Body of pancreas (tissue), 4 donors: ENCODE data around the gene LYPD1. TPM values are rescaled to one million over a fixed set of nuclear protein-coding genes. Genes with fewer than 3 reads are reported as not detected.
A peak's percentile ranks its signal among the peaks of the same experiment; 100 is the strongest.

Experiments
- ATAC-seq: fragments of 150-250 bp; one replicate; pipeline ENCODE4 v1.9.1; 2016
- DNase-seq, 4 donors: peaks; one replicate each; pipeline ENCODE4 v3.0.0-alpha.2; 2019
- H3K27ac ChIP-seq, 4 donors: fragments of 200-600 bp; sonication (generic); 1 replicate in 3 of 4; 2 replicates in 1 of 4; pipeline versions ENCODE4 v1.5.1 to v1.6.1; 2016 to 2019; ENCODE audit warnings: mild to moderate bottlenecking in 1 of 4, mixed read lengths in 1 of 4, moderate library complexity in 1 of 4
- H3K27me3 ChIP-seq, 2 donors: fragments of 200-600 bp; sonication (generic); one replicate each; pipeline ENCODE4 v1.6.0; 2016; ENCODE audit warnings: mild to moderate bottlenecking in 1 of 2
- H3K36me3 ChIP-seq, 2 donors: fragments of 200-600 bp; sonication (generic); replicated peaks in 1 of 2; 2 replicates each; pipeline ENCODE4 v1.5.1; 2016; ENCODE audit warnings: low read depth in 2 of 2; ENCODE audit not compliant: insufficient read depth in 1 of 2
- H3K4me1 ChIP-seq: fragments of 200-600 bp; sonication (generic); one replicate; pipeline ENCODE4 v1.6.0; 2016
- H3K4me3 ChIP-seq, 2 donors: fragments of 200-600 bp; sonication (generic); 1 replicate in 1 of 2; 2 replicates in 1 of 2; pipeline ENCODE4 v1.5.1; 2016 to 2019
- H3K9me3 ChIP-seq, 3 donors: fragments of 200-600 bp; sonication (generic); 1 replicate in 2 of 3; 2 replicates in 1 of 3; pipeline ENCODE4 v1.5.1; 2016
- CTCF ChIP-seq, 7 experiments: fragments of 450-650 bp in 4 of 7; fragments of 200-600 bp in 3 of 7; sonication (generic) in 3 of 7; IDR thresholded peaks; one replicate each; pipeline ENCODE4 v1.5.1; 2016 to 2019; ENCODE audit warnings: antibody characterized with exemption in 7 of 7
- POLR2A ChIP-seq, 3 donors: fragments of 450-650 bp; IDR thresholded peaks; one replicate each; pipeline ENCODE4 v1.6.1; 2016; ENCODE audit warnings: antibody characterized with exemption in 3 of 3, mild to moderate bottlenecking in 2 of 3
- WGBS, 2 donors: methylation state at CpG; one replicate each; pipeline ENCODE4 v1.1.5; 2017; 5-methylcytosine and 5-hydroxymethylcytosine counted together
- intact Hi-C: fragments of 100-400 bp; cut with DNase I; formaldehyde crosslinking; loops from one replicate; pipeline ENCODE4 v1.15.1; 2023
- total RNA-seq, 2 donors: library from RNA; depleted of rRNA; stranded (reverse); fragments of >200 nt; gene quantifications; one replicate each; pipeline ENCODE4 v1.1.0, GENCODE V29; 2016

The LYPD1 gene
- total RNA-seq, 2 donors from 2014 or later, result 1.6 to 3.1 TPM

GRCh38 chr2:132668189-132668823 is 1.7 kb downstream of the LYPD1 start:
- DNase-seq, result peak in 1 of 4 donors; percentile 17
- Histone ChIP-seq H3K36me3 (no peaks in the 10 kb centered on the region), H3K9me3 (no peaks in the 10 kb centered on the region), H3K4me3 (no peak overlapping the region), H3K27ac (no peak overlapping the region), H3K4me1 (peaks cover 32% of the 10 kb centered on the region), H3K27me3 (no peaks in the 10 kb centered on the region)
- no peak for ATAC-seq
- WGBS, 2 donors, result 5 to 13% methylated on average over 17 to 25 of the region's 25 CpGs
- TF ChIP-seq CTCF (IDR thresholded peaks at IDR 0.05) (peak in 2 of 7 experiments; percentile 7 to 8), POLR2A (IDR thresholded peaks at IDR 0.05) (no peak)
- intact Hi-C loops, result no loop called here

- 64 to 86% methylated on average over 1 of the region's 1 CpG for WGBS, 2 donors
- peaks cover 32% of the 10 kb centered on the region for H3K4me1 ChIP-seq
- intact Hi-C loops, result no loop called here
- TF ChIP-seq POLR2A (IDR thresholded peaks at IDR 0.05) (no peak), CTCF (IDR thresholded peaks at IDR 0.05) (no peak)
- H3K36me3 ChIP-seq, result no peaks in the 10 kb centered on the region
- no peak for DNase-seq
- no peak overlapping the region for H3K4me3 ChIP-seq
- no peaks in the 10 kb centered on the region for H3K27me3 ChIP-seq
- H3K9me3 ChIP-seq, result no peaks in the 10 kb centered on the region
- ATAC-seq, result no peak
- no peak overlapping the region for H3K27ac ChIP-seq
Observed at GRCh38 chr2:132667706-132668105, 2.3 kb downstream of the LYPD1 start.

GRCh38 chr2:132665401-132666140 is 4.4 kb downstream of the LYPD1 start:
- H3K27me3 ChIP-seq, result no peaks in the 10 kb centered on the region
- no peaks in the 10 kb centered on the region for H3K36me3 ChIP-seq
- peaks cover 25% of the 10 kb centered on the region for H3K4me1 ChIP-seq
- intact Hi-C loops, result no loop called here
- 85 to 95% methylated on average over 4 of the region's 4 CpGs for WGBS, 2 donors
- no peak for DNase-seq
- H3K9me3 ChIP-seq, result no peaks in the 10 kb centered on the region
- ATAC-seq, result no peak
- TF ChIP-seq POLR2A (IDR thresholded peaks at IDR 0.05) (no peak), CTCF (IDR thresholded peaks at IDR 0.05) (no peak)
- H3K4me3 ChIP-seq, result no peak overlapping the region
- H3K27ac ChIP-seq, result no peak overlapping the region

GRCh38 chr2:132664096-132664495 is 5.9 kb downstream of the LYPD1 start:
- no peak for DNase-seq
- intact Hi-C loops, result no loop called here
- 58 to 67% methylated on average over 2 of the region's 2 CpGs for WGBS, 2 donors

More at GRCh38 chr2:132664096-132664495, 5.9 kb downstream of the LYPD1 start:
- no peaks in the 10 kb centered on the region for H3K27me3 ChIP-seq
- no peak for TF ChIP-seq POLR2A (IDR thresholded peaks at IDR 0.05)
- no peak for TF ChIP-seq CTCF (IDR thresholded peaks at IDR 0.05)
- H3K4me3 ChIP-seq, result no peak overlapping the region
- no peak for ATAC-seq
- no peak overlapping the region for H3K27ac ChIP-seq
- no peaks in the 10 kb centered on the region for H3K36me3 ChIP-seq
- H3K4me1 ChIP-seq, result peaks cover 10% of the 10 kb centered on the region
- no peaks in the 10 kb centered on the region for H3K9me3 ChIP-seq
